Endodermal cell (in vitro differentiated cells): ENCODE measurements around the gene NPM3. TPM values are rescaled to one million over a fixed set of nuclear protein-coding genes. Genes with fewer than 3 reads are reported as not detected.

ENCODE experiments used
- DNase-seq: peaks from one replicate; pipeline ENCODE4 v3.0.0-alpha.2; 2017
- H3K27ac ChIP-seq: 2 replicates; pipeline ENCODE4 v1.5.1; 2013; ENCODE audit warnings: mild to moderate bottlenecking, low read depth, low read length, moderate library complexity
- H3K27me3 ChIP-seq: 2 replicates; pipeline ENCODE4 v1.6.1; 2013; ENCODE audit warnings: mild to moderate bottlenecking, low read length, moderate library complexity; ENCODE audit not compliant: insufficient read depth, control insufficient read depth, poor library complexity, severe bottlenecking
- H3K36me3 ChIP-seq: 2 replicates; pipeline ENCODE4 v1.7.0; 2013; ENCODE audit warnings: mild to moderate bottlenecking, low read length, moderate library complexity; ENCODE audit not compliant: control insufficient read depth, insufficient read depth
- H3K4me1 ChIP-seq: one replicate; pipeline ENCODE4 v1.7.0; 2013; ENCODE audit warnings: low read length; ENCODE audit not compliant: control insufficient read depth, insufficient read depth
- H3K4me3 ChIP-seq: 2 replicates; pipeline ENCODE4 v1.5.1; 2013; ENCODE audit warnings: mild to moderate bottlenecking, low read length, moderate library complexity
- H3K9ac ChIP-seq: 2 replicates; pipeline ENCODE4 v1.6.1; 2013; ENCODE audit warnings: mild to moderate bottlenecking, low read length, moderate library complexity; ENCODE audit not compliant: poor library complexity, severe bottlenecking; ENCODE audit errors: extremely low read depth
- H3K9me3 ChIP-seq: 2 replicates; pipeline ENCODE4 v1.6.1; 2013; ENCODE audit warnings: mild to moderate bottlenecking, low read length, moderate library complexity; ENCODE audit not compliant: control insufficient read depth
- H3K27ac Mint-ChIP-seq: 2 replicates; pipeline ENCODE4 v1.8.0; 2020; ENCODE audit warnings: mixed read lengths
- H3K27me3 Mint-ChIP-seq: 2 replicates; pipeline ENCODE4 v1.8.0; 2021; ENCODE audit warnings: mild to moderate bottlenecking, mixed read lengths; ENCODE audit not compliant: insufficient read depth
- H3K36me3 Mint-ChIP-seq: 2 replicates; pipeline ENCODE4 v1.8.0; 2020; ENCODE audit warnings: low read depth, mixed read lengths
- H3K4me1 Mint-ChIP-seq: 2 replicates; pipeline ENCODE4 v1.8.0; 2020; ENCODE audit warnings: mixed read lengths
- H3K4me3 Mint-ChIP-seq: 2 replicates; pipeline ENCODE4 v1.8.0; 2020; ENCODE audit warnings: mild to moderate bottlenecking, moderate library complexity, mixed read lengths
- H3K9me3 Mint-ChIP-seq: 2 replicates; pipeline ENCODE4 v1.8.0; 2020; ENCODE audit warnings: mild to moderate bottlenecking, mixed read lengths
- CTCF ChIP-seq: fragments of 200-600 bp; sonication (generic); conservative IDR thresholded peaks from 2 replicates; pipeline ENCODE4 v1.5.0; 2021; ENCODE audit warnings: antibody characterized with exemption, mild to moderate bottlenecking
- WGBS, 2 experiments: methylation state at CpG; one replicate each; pipeline versions ENCODE4 v1.1.5 to v1.1.7; 2013; ENCODE audit warnings: missing lambda C conversion rate in 2 of 2, mixed read lengths in 1 of 2; ENCODE audit not compliant: insufficient coverage in 1 of 2, insufficient read length in 1 of 2; 5-methylcytosine and 5-hydroxymethylcytosine counted together
- total RNA-seq, 2 donors: library from RNA; stranded (reverse); fragmentation: NEBNext Ultra II Directional in 1 of 2; extraction: Animal tissue kit (Norgen Biotek cat#: 25700) in 1 of 2; gene quantifications; 2 replicates in 1 of 2; 3 replicates in 1 of 2; pipeline ENCODE4 v1.2.1, GENCODE V29; 2021

The NPM3 gene
- total RNA-seq, 2 donors from 2014 or later, result 82.2 to 133 TPM

- DNase-seq, result peak; percentile 88
These were observed 33.9 kb downstream of the NPM3 start for GRCh38 chr10:101749047-101750016.

GRCh38 chr10:101748496-101748895 is 34.8 kb downstream of the NPM3 start:
- WGBS, 2 experiments, result 81 to 86% methylated on average over 2 to 3 of the region's 3 CpGs
- TF ChIP-seq CTCF, result no peak

More at GRCh38 chr10:101749047-101750016, 33.9 kb downstream of the NPM3 start:
- Mint-ChIP-seq H3K36me3 (no peaks in the 10 kb centered on the region), H3K9me3 (no peaks in the 10 kb centered on the region), H3K27me3 (peaks cover 7% of the 10 kb centered on the region), H3K4me1 (peaks cover 33% of the 10 kb centered on the region), H3K4me3 (no peak overlapping the region), H3K27ac (peak overlapping the region; percentile 90)
- peaks cover 17% of the 10 kb centered on the region for H3K4me1 ChIP-seq
- TF ChIP-seq CTCF, result peak; percentile 76
- no peaks in the 10 kb centered on the region for H3K27me3 ChIP-seq
- H3K9me3 ChIP-seq, result no peaks in the 10 kb centered on the region
- 38 to 52% methylated on average over 12 to 19 of the region's 19 CpGs for WGBS, 2 experiments
- peak overlapping the region; percentile 18 for H3K9ac ChIP-seq
- H3K27ac ChIP-seq, result peak overlapping the region; percentile 71
- H3K4me3 ChIP-seq, result no peak overlapping the region
- H3K36me3 ChIP-seq, result no peaks in the 10 kb centered on the region

GRCh38 chr10:101745074-101745696 is 38.1 kb downstream of the NPM3 start:
- Histone ChIP-seq H3K4me1 (peaks cover 17% of the 10 kb centered on the region), H3K36me3 (no peaks in the 10 kb centered on the region), H3K9ac (no peak overlapping the region), H3K4me3 (no peak overlapping the region), H3K27me3 (no peaks in the 10 kb centered on the region), H3K27ac (no peak overlapping the region), H3K9me3 (no peaks in the 10 kb centered on the region)
- Mint-ChIP-seq H3K4me1 (peaks cover 33% of the 10 kb centered on the region), H3K4me3 (no peak overlapping the region), H3K9me3 (no peaks in the 10 kb centered on the region), H3K27ac (no peak overlapping the region), H3K27me3 (peaks cover 6% of the 10 kb centered on the region), H3K36me3 (no peaks in the 10 kb centered on the region)
- 93 to 95% methylated on average over 9 of the region's 9 CpGs for WGBS, 2 experiments
- TF ChIP-seq CTCF, result no peak
- DNase-seq, result no peak

More at GRCh38 chr10:101748496-101748895, 34.8 kb downstream of the NPM3 start:
- DNase-seq, result no peak
- H3K9ac ChIP-seq, result no peak overlapping the region
- peaks cover 7% of the 10 kb centered on the region for H3K27me3 Mint-ChIP-seq
- no peaks in the 10 kb centered on the region for H3K36me3 Mint-ChIP-seq
- H3K36me3 ChIP-seq, result no peaks in the 10 kb centered on the region
- no peaks in the 10 kb centered on the region for H3K9me3 ChIP-seq
- H3K27me3 ChIP-seq, result no peaks in the 10 kb centered on the region
- H3K27ac ChIP-seq, result no peak overlapping the region
- peaks cover 33% of the 10 kb centered on the region for H3K4me1 Mint-ChIP-seq
- peaks cover 17% of the 10 kb centered on the region for H3K4me1 ChIP-seq
- H3K9me3 Mint-ChIP-seq, result no peaks in the 10 kb centered on the region
- no peak overlapping the region for H3K4me3 ChIP-seq
- no peak overlapping the region for H3K4me3 Mint-ChIP-seq
- H3K27ac Mint-ChIP-seq, result peak overlapping the region; percentile 17
